HG02885 (cell line): ENCODE data around the gene OR52A1.
"Not testable (repeated sequence)": the region's sequence is repeated elsewhere in the genome, so short reads cannot be mapped to it uniquely, and the experiment has no call there.

Experiments
- ATAC-seq: cut with Tn5 transposase; IDR thresholded peaks from one replicate; pipeline ENCODE4 v1.9.1; 2021; ENCODE audit warnings: mild to moderate bottlenecking; ENCODE audit not compliant: unreplicated experiment, poor library complexity

The OR52A1 gene

DNA sequence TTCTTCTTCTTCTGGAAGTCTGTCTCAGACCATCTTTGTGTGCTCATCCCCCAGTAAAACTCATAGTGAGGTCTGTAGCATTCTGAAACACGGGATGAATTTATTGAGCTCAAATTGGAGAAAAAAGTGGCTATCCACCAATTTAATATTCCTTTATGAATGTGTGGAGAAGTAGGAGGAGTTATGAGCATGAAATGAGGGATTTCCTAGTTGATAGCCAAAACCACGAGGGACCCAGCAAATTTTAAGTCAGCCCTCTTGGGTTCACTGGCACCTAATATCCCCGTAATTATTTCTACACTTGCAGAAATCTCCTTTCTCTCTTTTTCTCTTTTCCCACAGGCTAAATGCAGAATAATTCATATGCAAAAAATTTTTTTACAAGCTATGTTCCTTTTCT lies at the start of gene OR52A1:
Gene OR52A1, minus strand, starts transcription at position 101 of the 400 bp plus-strand sequence. CDS start 2,388 bp downstream, outside the sequence.
- ATAC-seq, result no peak

DNA sequence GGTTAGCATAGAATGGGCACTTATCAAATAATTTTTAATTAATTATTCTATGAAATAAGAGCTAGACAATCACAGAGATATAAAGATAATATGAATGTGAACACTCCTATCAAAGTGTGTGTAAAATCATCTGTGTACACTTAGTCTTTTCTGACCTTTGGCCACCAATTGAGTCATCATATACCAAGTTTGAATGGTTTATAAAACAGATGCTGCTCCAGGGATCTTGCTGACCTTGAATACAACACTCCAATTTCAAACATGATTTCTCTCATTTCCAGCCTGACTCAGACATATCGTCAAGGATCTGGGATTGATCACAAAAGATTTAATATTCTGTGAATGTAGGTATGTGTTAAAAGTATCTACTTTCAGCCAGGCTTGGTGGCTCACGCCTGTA lies 48.8 kb upstream of the OR52A1 start:
- ATAC-seq, result no peak

DNA sequence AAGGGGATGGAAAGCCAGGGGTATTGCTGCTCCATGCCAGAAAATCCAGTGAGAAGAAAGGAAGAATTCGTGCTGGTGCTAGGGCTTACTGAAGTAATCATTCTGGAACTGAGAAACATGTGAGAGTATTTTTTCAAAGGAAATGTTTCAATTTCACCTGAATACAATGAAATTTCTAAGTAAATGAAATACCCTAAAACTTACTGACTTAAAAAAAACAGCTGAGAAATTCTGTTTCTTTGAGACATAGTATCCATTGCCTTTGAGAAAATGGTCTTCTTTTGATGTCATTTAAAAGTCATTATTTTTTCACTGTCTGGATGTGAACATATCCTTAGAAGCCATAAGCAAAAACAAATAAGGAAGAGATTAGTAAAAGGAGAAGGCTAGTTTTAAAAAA lies 46.0 kb upstream of the OR52A1 start, which contains the start of gene OR51V1:
Gene OR51V1, minus strand, starts transcription at position 101 of the 400 bp plus-strand sequence. Its CDS starts 0 bp downstream, at position 101.
- ATAC-seq, result no peak

GRCh38 chr11:5198285-5198684 lies 43.7 kb upstream of the OR52A1 start:
- ATAC-seq, result no peak

- ATAC-seq, result no peak
Observed at GRCh38 chr11:5197536-5197935, 43.0 kb upstream of the OR52A1 start.

GRCh38 chr11:5196731-5197130 lies 42.2 kb upstream of the OR52A1 start:
- no peak for ATAC-seq

- no peak for ATAC-seq
Observed at GRCh38 chr11:5196067-5196466, 41.5 kb upstream of the OR52A1 start.

- no peak for ATAC-seq
Observed at GRCh38 chr11:5192738-5193137, 38.2 kb upstream of the OR52A1 start.

GRCh38 chr11:5188201-5188600 lies 33.6 kb upstream of the OR52A1 start:
- ATAC-seq, result no peak

GRCh38 chr11:5178046-5178837 lies 23.7 kb upstream of the OR52A1 start:
- ATAC-seq, result no peak

- ATAC-seq, result no peak
Observed at GRCh38 chr11:5174934-5175333, 20.4 kb upstream of the OR52A1 start.

- ATAC-seq, result no peak
Observed at GRCh38 chr11:5171856-5172255, 17.3 kb upstream of the OR52A1 start.

- ATAC-seq, result not testable (repeated sequence)
Observed at GRCh38 chr11:5165898-5166297, 11.3 kb upstream of the OR52A1 start.

GRCh38 chr11:5164807-5165206 lies 10.2 kb upstream of the OR52A1 start:
- not testable (repeated sequence) for ATAC-seq

DNA sequence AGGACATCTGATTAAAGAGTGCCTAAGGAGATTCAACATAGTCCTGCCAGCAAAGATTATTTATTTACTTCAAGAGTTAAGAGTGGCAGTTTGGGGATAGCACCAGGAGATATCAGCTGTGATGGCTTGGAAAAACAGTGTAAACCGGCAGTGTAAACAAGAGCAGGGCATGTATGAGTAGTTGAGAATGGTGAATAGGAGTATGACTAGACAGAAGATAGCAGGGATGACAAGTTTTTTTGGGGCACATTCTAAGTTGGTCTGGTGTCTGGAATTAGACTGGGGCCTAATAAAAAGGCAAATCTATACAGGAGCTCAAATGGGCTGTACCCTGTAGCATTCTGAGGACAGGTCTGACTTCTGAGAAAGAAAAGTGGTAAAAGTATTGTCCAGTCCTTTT lies 6.5 kb upstream of the OR52A1 start:
- ATAC-seq, result not testable (repeated sequence)

DNA sequence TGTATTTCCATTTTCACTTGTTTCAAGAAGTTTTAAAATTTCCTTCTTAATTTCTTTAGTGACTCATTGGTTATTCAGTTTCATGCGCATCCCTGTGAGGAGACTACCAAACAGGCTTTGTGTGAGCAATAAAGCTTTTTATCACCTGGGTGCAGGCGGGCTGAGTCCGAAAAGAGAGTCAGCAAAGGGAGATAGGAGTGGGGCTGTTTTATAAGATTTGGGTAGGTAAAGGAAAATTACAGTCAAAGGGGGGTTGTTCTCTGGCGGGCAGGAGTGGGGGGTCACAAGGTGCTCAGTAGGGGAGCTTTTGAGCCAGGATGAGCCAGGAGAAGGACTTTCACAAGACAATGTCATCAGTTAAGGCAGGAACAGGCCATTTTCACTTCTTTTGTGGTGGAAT lies 5.7 kb upstream of the OR52A1 start:
- ATAC-seq, result not testable (repeated sequence)

GRCh38 chr11:5159806-5160205 lies 5.2 kb upstream of the OR52A1 start:
- no peak for ATAC-seq

DNA sequence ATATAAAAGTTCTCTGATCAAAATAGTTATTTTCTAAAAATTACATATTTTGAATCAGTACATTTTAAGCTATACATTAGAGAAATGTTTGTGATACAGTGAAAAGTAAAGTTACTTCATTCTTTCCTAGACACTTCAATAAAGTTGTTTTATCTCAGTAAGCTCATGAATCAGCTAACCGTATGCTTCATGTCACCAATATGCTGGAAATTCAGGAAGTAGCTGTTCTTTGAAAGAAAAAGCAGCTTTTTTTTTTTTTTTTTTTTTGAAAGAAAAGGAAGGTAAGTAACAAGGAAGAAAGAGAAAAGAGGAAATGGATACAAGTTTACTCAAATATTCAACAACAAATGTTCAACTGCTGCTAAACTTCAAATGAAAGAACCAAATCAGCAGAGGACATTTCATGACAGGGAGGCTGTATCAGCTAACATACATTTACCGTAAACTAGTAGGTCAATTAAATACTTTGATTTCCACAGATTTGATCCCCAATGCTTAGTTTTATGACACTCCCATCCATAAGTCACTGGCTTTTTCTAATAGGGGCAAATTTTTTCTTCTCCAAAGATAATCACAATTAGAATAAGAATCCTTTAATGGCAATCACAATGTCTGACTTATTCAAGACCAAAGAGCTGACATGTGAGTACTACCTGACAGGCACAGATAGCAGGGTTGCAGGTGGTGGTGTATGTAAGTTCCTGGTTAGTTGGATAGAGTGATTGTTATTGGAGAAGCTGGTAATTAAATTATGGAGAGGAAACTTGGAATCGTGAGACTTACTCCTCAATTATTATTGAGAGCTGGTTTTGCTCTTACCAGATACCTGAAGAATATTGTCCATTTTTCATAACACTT lies 754 bp downstream of the OR52A1 start:
- ATAC-seq, result no peak

- no peak for ATAC-seq
Observed at GRCh38 chr11:5151713-5152153, 2.8 kb downstream of the OR52A1 start.

GRCh38 chr11:5144206-5144605 lies 10.4 kb downstream of the OR52A1 start:
- not testable (repeated sequence) for ATAC-seq

GRCh38 chr11:5137996-5138395 lies 16.6 kb downstream of the OR52A1 start, which contains the start of gene OR52A5:
Gene OR52A5, minus strand, starts transcription at chr11:5138356. Its CDS starts 5,714 bp downstream, at chr11:5132642.
- no peak for ATAC-seq
